CD4-positive, alpha-beta T cell (primary cell): ENCODE measurements around the gene CERT1. TPM values are rescaled to one million over a fixed set of nuclear protein-coding genes. Genes with fewer than 3 reads are reported as not detected.

Experiments
- ATAC-seq: fragments of 200-7000 bp; cut with Tn5 transposase; one replicate; pipeline ENCODE4 v1.10.0; 2022; ENCODE audit warnings: mild to moderate bottlenecking; ENCODE audit not compliant: poor library complexity
- CTCF ChIA-PET: fragments of 350-600 bp; sonication (Branson Sonifier 250); formaldehyde crosslinking; loops from one replicate; lab custom pipeline; 2021; ENCODE audit warnings: antibody characterized with exemption, inconsistent platforms; lab: Charles Lee
- POLR2A ChIA-PET: fragments of 350-600 bp; sonication (Branson Sonifier 250); formaldehyde crosslinking; loops from one replicate; lab custom pipeline; 2021; ENCODE audit warnings: antibody characterized with exemption, inconsistent platforms; lab: Charles Lee
- DNase-seq, 14 experiments: peaks; one replicate each; pipeline ENCODE4 v3.0.0-alpha.2; 2013 to 2020; ENCODE audit warnings: mixed read lengths in 2 of 14
- H3K27ac ChIP-seq, 2 donors: one replicate each; pipeline versions ENCODE4 v1.5.1 to v1.7.0; 2013; ENCODE audit warnings: low read length in 2 of 2, low read depth in 1 of 2, mild to moderate bottlenecking in 1 of 2
- H3K27me3 ChIP-seq, 2 experiments: 1 replicate in 1 of 2; 2 replicates in 1 of 2; pipeline versions ENCODE4 v1.6.1 to v1.7.0; 2013; ENCODE audit warnings: low read length in 2 of 2, control low read depth in 1 of 2, mild to moderate bottlenecking in 1 of 2, moderate library complexity in 1 of 2; ENCODE audit not compliant: insufficient read depth in 2 of 2, control insufficient read depth in 1 of 2
- H3K36me3 ChIP-seq: one replicate; pipeline ENCODE4 v1.6.1; 2013; ENCODE audit warnings: low read length, control low read depth; ENCODE audit not compliant: insufficient read depth
- H3K4me1 ChIP-seq: one replicate; pipeline ENCODE4 v1.6.1; 2013; ENCODE audit warnings: low read length, control low read depth; ENCODE audit not compliant: insufficient read depth
- H3K4me3 ChIP-seq: one replicate; pipeline ENCODE4 v1.5.1; 2013; ENCODE audit warnings: mild to moderate bottlenecking, low read length, moderate library complexity
- H3K9me3 ChIP-seq, 2 experiments: 1 replicate in 1 of 2; 2 replicates in 1 of 2; pipeline versions ENCODE4 v1.6.1 to v1.7.0; 2013; ENCODE audit warnings: low read length in 2 of 2, mild to moderate bottlenecking in 2 of 2, control low read depth in 1 of 2, moderate library complexity in 1 of 2; ENCODE audit not compliant: control insufficient read depth in 1 of 2, insufficient read depth in 1 of 2
- H3K27ac Mint-ChIP-seq: one replicate; pipeline ENCODE4 v1.8.0; 2020; ENCODE audit warnings: mixed read lengths
- H3K27me3 Mint-ChIP-seq: one replicate; pipeline ENCODE4 v1.8.0; 2021; ENCODE audit warnings: mixed read lengths
- H3K36me3 Mint-ChIP-seq: one replicate; pipeline ENCODE4 v1.8.0; 2021; ENCODE audit warnings: low read depth, mixed read lengths
- H3K4me1 Mint-ChIP-seq: one replicate; pipeline ENCODE4 v1.8.0; 2021; ENCODE audit warnings: low read depth, mixed read lengths
- H3K4me3 Mint-ChIP-seq: one replicate; pipeline ENCODE4 v1.8.0; 2020; ENCODE audit warnings: mild to moderate bottlenecking, mixed read lengths
- H3K9me3 Mint-ChIP-seq: one replicate; pipeline ENCODE4 v1.8.0; 2020; ENCODE audit warnings: mixed read lengths
- CTCF ChIP-seq: fragments of 200-600 bp; IDR thresholded peaks from one replicate; pipeline ENCODE4 v1.8.0; 2022; ENCODE audit warnings: antibody characterized with exemption, mild to moderate bottlenecking
- intact Hi-C, 2 experiments: fragments of 100-400 bp; cut with DNase I in 1 of 2; cut with micrococcal nuclease in 1 of 2; formaldehyde crosslinking; loops; one replicate each; pipeline versions ENCODE4 v1.15.1 to v1.9.0; 2023 to 2025; cut with DNase I, micrococcal nuclease
- total RNA-seq, 174 experiments: library from RNA in 2 of 174; stranded (reverse) in 2 of 174; gene quantifications; one replicate each; pipeline ENCODE4 v1.2.3 and lab custom pipeline; 2021 to 2026

Gene CERT1
- total RNA-seq, 2 experiments from 2014 or later, result 26.5 to 28.7 TPM

GRCh38 chr5:75367401-75367800 lies 144.0 kb downstream of the CERT1 start:
- Mint-ChIP-seq H3K27me3 (no peaks in the 10 kb centered on the region), H3K27ac (no peak overlapping the region), H3K4me3 (no peak overlapping the region), H3K4me1 (no peaks in the 10 kb centered on the region), H3K36me3 (peaks cover 4% of the 10 kb centered on the region), H3K9me3 (no peaks in the 10 kb centered on the region)
- POLR2A ChIA-PET, result no interaction called here
- intact Hi-C loops, result no loop called here
- Histone ChIP-seq H3K4me3 (no peak overlapping the region), H3K27ac (no peak overlapping the region), H3K36me3 (no peaks in the 10 kb centered on the region), H3K9me3 (no peaks in the 10 kb centered on the region), H3K4me1 (no peaks in the 10 kb centered on the region), H3K27me3 (no peaks in the 10 kb centered on the region)
- ATAC-seq, result no peak
- CTCF ChIA-PET, result no interaction called here
- no peak for DNase-seq
- TF ChIP-seq CTCF, result no peak

- intact Hi-C loops, result no loop called here
- ChIA-PET CTCF (no interaction called here), POLR2A (no interaction called here)
- H3K9me3 ChIP-seq, result no peaks in the 10 kb centered on the region
- no peak overlapping the region for H3K4me3 Mint-ChIP-seq
- H3K36me3 Mint-ChIP-seq, result peaks cover 4% of the 10 kb centered on the region
- TF ChIP-seq CTCF, result no peak
- H3K27ac ChIP-seq, result no peak overlapping the region
- no peak for DNase-seq
- H3K4me1 ChIP-seq, result no peaks in the 10 kb centered on the region
- no peaks in the 10 kb centered on the region for H3K36me3 ChIP-seq
- H3K27me3 ChIP-seq, result no peaks in the 10 kb centered on the region
- H3K4me3 ChIP-seq, result no peak overlapping the region
- H3K4me1 Mint-ChIP-seq, result no peaks in the 10 kb centered on the region
- no peak overlapping the region for H3K27ac Mint-ChIP-seq
- H3K9me3 Mint-ChIP-seq, result no peaks in the 10 kb centered on the region
- no peak for ATAC-seq
- no peaks in the 10 kb centered on the region for H3K27me3 Mint-ChIP-seq
These were observed 144.6 kb downstream of the CERT1 start for GRCh38 chr5:75366787-75367186.

DNA sequence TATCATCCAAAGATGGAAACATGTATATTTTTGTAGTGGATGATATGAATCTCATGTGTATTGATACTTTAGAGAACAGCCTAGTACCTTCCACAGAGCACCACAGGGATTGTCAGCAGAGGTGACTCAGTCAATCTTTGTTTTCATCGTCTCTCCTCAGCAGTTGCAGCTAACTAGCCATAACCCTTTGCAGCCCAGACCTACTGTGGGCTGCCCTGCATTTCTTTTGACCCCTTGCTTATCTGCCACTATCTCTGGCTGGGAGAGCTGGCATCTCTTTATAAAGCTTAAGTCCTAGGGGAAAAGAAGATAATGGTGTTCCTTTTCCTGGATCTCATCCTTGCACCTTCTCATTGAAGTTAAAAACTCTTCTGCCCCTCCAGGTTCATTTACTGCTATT lies 145.7 kb downstream of the CERT1 start:
- H3K9me3 Mint-ChIP-seq, result no peaks in the 10 kb centered on the region
- H3K27ac Mint-ChIP-seq, result no peak overlapping the region

More for the DNA sequence above, 145.7 kb downstream of the CERT1 start:
- DNase-seq, result no peak
- no peaks in the 10 kb centered on the region for H3K9me3 ChIP-seq
- H3K4me3 Mint-ChIP-seq, result no peak overlapping the region
- no peak overlapping the region for H3K4me3 ChIP-seq
- H3K4me1 Mint-ChIP-seq, result no peaks in the 10 kb centered on the region
- no peaks in the 10 kb centered on the region for H3K4me1 ChIP-seq
- H3K27ac ChIP-seq, result no peak overlapping the region
- ChIA-PET POLR2A (interaction anchor here (0.7 kb wide), 1 partner anchor 36 kb away, joined by 3 read pairs; no protein-coding TSS in a partner anchor), CTCF (interaction anchor here (1.0 kb wide), 1 partner anchor 129 kb away, joined by 3 read pairs; the partner anchor contains the start of gene ANKRD31)
- H3K36me3 Mint-ChIP-seq, result peaks cover 2% of the 10 kb centered on the region
- H3K27me3 Mint-ChIP-seq, result no peaks in the 10 kb centered on the region
- H3K27me3 ChIP-seq, result no peaks in the 10 kb centered on the region
- peaks cover under 1% of the 10 kb centered on the region for H3K36me3 ChIP-seq
- TF ChIP-seq CTCF, result no peak
- intact Hi-C loops, result no loop called here
- ATAC-seq, result no peak
